Measurements from ENCODE around the gene PEX10.

The PEX10 gene

GRCh38 chr1:2376261-2376741 is 36.1 kb downstream of the PEX10 start:
- no peak overlapping the region for H3K4me3 ChIP-seq (ENCODE audit: low read depth, low read length)
- DNase-seq (ENCODE audit: low read depth) = no peak
- no peak for TF ChIP-seq CTCF (IDR thresholded peaks at IDR 0.05; ENCODE audit: control insufficient read depth, extremely low read depth, insufficient read depth)

GRCh38 chr1:2375923-2376260 is 36.5 kb downstream of the PEX10 start:
- no peak for DNase-seq (ENCODE audit: low read depth)
- no peak for TF ChIP-seq CTCF (IDR thresholded peaks at IDR 0.05; ENCODE audit: control insufficient read depth, extremely low read depth, insufficient read depth)
- no peak overlapping the region for H3K4me3 ChIP-seq (ENCODE audit: low read depth, low read length)

- DNase-seq (ENCODE audit: low read depth) = no peak
- no peak overlapping the region for H3K4me3 ChIP-seq (ENCODE audit: low read depth, low read length)
- TF ChIP-seq CTCF (IDR thresholded peaks at IDR 0.05; ENCODE audit: control insufficient read depth, extremely low read depth, insufficient read depth) = no peak
Observed at GRCh38 chr1:2375246-2375922, 37.0 kb downstream of the PEX10 start.

GRCh38 chr1:2374252-2375155 is 37.9 kb downstream of the PEX10 start:
- no peak for DNase-seq (ENCODE audit: low read depth)
- TF ChIP-seq CTCF (IDR thresholded peaks at IDR 0.05; ENCODE audit: control insufficient read depth, extremely low read depth, insufficient read depth) = no peak
- no peak overlapping the region for H3K4me3 ChIP-seq (ENCODE audit: low read depth, low read length)

GRCh38 chr1:2373551-2374251 is 38.7 kb downstream of the PEX10 start:
- no peak overlapping the region for H3K4me3 ChIP-seq (ENCODE audit: low read depth, low read length)
- no peak for TF ChIP-seq CTCF (IDR thresholded peaks at IDR 0.05; ENCODE audit: control insufficient read depth, extremely low read depth, insufficient read depth)
- no peak for DNase-seq (ENCODE audit: low read depth)

- DNase-seq (ENCODE audit: low read depth) = no peak
- no peak for TF ChIP-seq CTCF (IDR thresholded peaks at IDR 0.05; ENCODE audit: control insufficient read depth, extremely low read depth, insufficient read depth)
Observed at GRCh38 chr1:2372551-2373490, 39.5 kb downstream of the PEX10 start.

More at GRCh38 chr1:2372551-2373490, 39.5 kb downstream of the PEX10 start:
- no peak overlapping the region for H3K4me3 ChIP-seq (ENCODE audit: low read depth, low read length)
